ENCODE measurements around the gene ANKMY2.

The ANKMY2 gene

GRCh38 chr7:16589881-16590280 lies 55.7 kb downstream of the ANKMY2 start:
- no peaks in the 10 kb centered on the region for H3K9me3 ChIP-seq (ENCODE audit: control insufficient read depth, low read length)
- no peak overlapping the region for H4K91ac ChIP-seq (ENCODE audit: low read length)
- no peak overlapping the region for H3K4me3 ChIP-seq (ENCODE audit: insufficient read depth in 1 of 2, low read depth in 1 of 2, low read length in 2 of 2)
- no peaks in the 10 kb centered on the region for H3K79me1 ChIP-seq (replicated peaks; ENCODE audit: low read length, poor library complexity, severe bottlenecking)
- H3K4ac ChIP-seq (ENCODE audit: low read depth in 1 of 2, low read length in 2 of 2), result no peak overlapping the region
- no peak overlapping the region for H2AK5ac ChIP-seq (ENCODE audit: low read length, severe bottlenecking)
- H3K27ac ChIP-seq (ENCODE audit: low read length, poor library complexity, severe bottlenecking), result no peak overlapping the region
- no peak overlapping the region for H2BK15ac ChIP-seq (ENCODE audit: low read depth, poor library complexity, severe bottlenecking)
- H3K18ac ChIP-seq (ENCODE audit: low read depth in 1 of 2, low read length in 2 of 2), result no peak overlapping the region
- H3K36me3 ChIP-seq (ENCODE audit: control insufficient read depth in 1 of 2, insufficient read depth in 2 of 2, low read depth in 1 of 2, low read length in 2 of 2), result no peaks in the 10 kb centered on the region
- no peak overlapping the region for H3K9ac ChIP-seq (ENCODE audit: low read length)
- H2BK5ac ChIP-seq (ENCODE audit: low read depth, low read length, poor library complexity, severe bottlenecking), result no peak overlapping the region
- no peak overlapping the region for H2BK120ac ChIP-seq (ENCODE audit: low read depth, low read length)
- H3K27me3 ChIP-seq (ENCODE audit: control insufficient read depth in 1 of 2, insufficient read depth in 1 of 2, low read length in 2 of 2), result no peaks in the 10 kb centered on the region
- H2BK12ac ChIP-seq (ENCODE audit: low read length in 2 of 2), result no peak overlapping the region
- no peak overlapping the region for H4K8ac ChIP-seq (ENCODE audit: low read length)
- peaks cover 3% of the 10 kb centered on the region for H3K4me1 ChIP-seq (ENCODE audit: control insufficient read depth, insufficient read depth, low read depth, low read length)
- no peak overlapping the region for H3K14ac ChIP-seq (ENCODE audit: low read length in 2 of 2)
- no peak overlapping the region for H3K23ac ChIP-seq (ENCODE audit: low read length in 2 of 2)
- no peak for DNase-seq
- no peak overlapping the region for H3K4me2 ChIP-seq (ENCODE audit: low read length, poor library complexity, severe bottlenecking)
- WGBS, result 75% methylated on average over 2 of the region's 2 CpGs
- no peak overlapping the region for H2AFZ ChIP-seq (ENCODE audit: low read depth, low read length)

- Histone ChIP-seq H4K8ac (ENCODE audit: low read length) (no peak overlapping the region), H3K14ac (ENCODE audit: low read length in 2 of 2) (no peak overlapping the region), H3K36me3 (ENCODE audit: control insufficient read depth in 1 of 2, insufficient read depth in 2 of 2, low read depth in 1 of 2, low read length in 2 of 2) (no peaks in the 10 kb centered on the region), H3K4ac (ENCODE audit: low read depth in 1 of 2, low read length in 2 of 2) (no peak overlapping the region), H2AFZ (ENCODE audit: low read depth, low read length) (no peak overlapping the region), H3K4me1 (ENCODE audit: control insufficient read depth, insufficient read depth, low read depth, low read length) (no peaks in the 10 kb centered on the region), H3K4me3 (ENCODE audit: insufficient read depth in 1 of 2, low read depth in 1 of 2, low read length in 2 of 2) (no peak overlapping the region), H2BK15ac (ENCODE audit: low read depth, poor library complexity, severe bottlenecking) (no peak overlapping the region), H3K27ac (ENCODE audit: low read length, poor library complexity, severe bottlenecking) (no peak overlapping the region), H2BK5ac (ENCODE audit: low read depth, low read length, poor library complexity, severe bottlenecking) (no peak overlapping the region), H3K18ac (ENCODE audit: low read depth in 1 of 2, low read length in 2 of 2) (no peak overlapping the region), H3K9ac (ENCODE audit: low read length) (no peak overlapping the region), H3K23ac (ENCODE audit: low read length in 2 of 2) (no peak overlapping the region), H2BK12ac (ENCODE audit: low read length in 2 of 2) (no peak overlapping the region), H2BK120ac (ENCODE audit: low read depth, low read length) (no peak overlapping the region), H3K9me3 (ENCODE audit: control insufficient read depth, low read length) (no peaks in the 10 kb centered on the region), H4K91ac (ENCODE audit: low read length) (no peak overlapping the region), H2AK5ac (ENCODE audit: low read length, severe bottlenecking) (no peak overlapping the region), H3K79me1 (replicated peaks; ENCODE audit: low read length, poor library complexity, severe bottlenecking) (no peaks in the 10 kb centered on the region), H3K4me2 (ENCODE audit: low read length, poor library complexity, severe bottlenecking) (no peak overlapping the region), H3K27me3 (ENCODE audit: control insufficient read depth in 1 of 2, insufficient read depth in 1 of 2, low read length in 2 of 2) (no peaks in the 10 kb centered on the region)
- no peak for DNase-seq
- 78% methylated on average over 6 of the region's 6 CpGs for WGBS
These were observed 57.8 kb downstream of the ANKMY2 start for GRCh38 chr7:16587790-16588189.

GRCh38 chr7:16587129-16587528 lies 58.4 kb downstream of the ANKMY2 start:
- 100% methylated on average over 3 of the region's 3 CpGs for WGBS
- Histone ChIP-seq H3K36me3 (ENCODE audit: control insufficient read depth in 1 of 2, insufficient read depth in 2 of 2, low read depth in 1 of 2, low read length in 2 of 2) (no peaks in the 10 kb centered on the region), H4K8ac (ENCODE audit: low read length) (no peak overlapping the region)

GRCh38 chr7:16586081-16586874 lies 59.3 kb downstream of the ANKMY2 start:
- no peak for DNase-seq
- Histone ChIP-seq H3K4me2 (ENCODE audit: low read length, poor library complexity, severe bottlenecking) (no peak overlapping the region), H3K27me3 (ENCODE audit: control insufficient read depth in 1 of 2, insufficient read depth in 1 of 2, low read length in 2 of 2) (no peaks in the 10 kb centered on the region), H2BK120ac (ENCODE audit: low read depth, low read length) (no peak overlapping the region), H3K18ac (ENCODE audit: low read depth in 1 of 2, low read length in 2 of 2) (no peak overlapping the region), H2BK5ac (ENCODE audit: low read depth, low read length, poor library complexity, severe bottlenecking) (no peak overlapping the region), H2BK12ac (ENCODE audit: low read length in 2 of 2) (no peak overlapping the region), H3K14ac (ENCODE audit: low read length in 2 of 2) (no peak overlapping the region), H3K4me1 (ENCODE audit: control insufficient read depth, insufficient read depth, low read depth, low read length) (no peaks in the 10 kb centered on the region), H3K4ac (ENCODE audit: low read depth in 1 of 2, low read length in 2 of 2) (no peak overlapping the region), H3K4me3 (ENCODE audit: insufficient read depth in 1 of 2, low read depth in 1 of 2, low read length in 2 of 2) (no peak overlapping the region), H3K23ac (ENCODE audit: low read length in 2 of 2) (no peak overlapping the region), H3K36me3 (ENCODE audit: control insufficient read depth in 1 of 2, insufficient read depth in 2 of 2, low read depth in 1 of 2, low read length in 2 of 2) (no peaks in the 10 kb centered on the region), H2AFZ (ENCODE audit: low read depth, low read length) (no peak overlapping the region), H3K9ac (ENCODE audit: low read length) (no peak overlapping the region), H3K9me3 (ENCODE audit: control insufficient read depth, low read length) (no peaks in the 10 kb centered on the region), H2BK15ac (ENCODE audit: low read depth, poor library complexity, severe bottlenecking) (no peak overlapping the region), H4K91ac (ENCODE audit: low read length) (no peak overlapping the region), H2AK5ac (ENCODE audit: low read length, severe bottlenecking) (no peak overlapping the region), H3K79me1 (replicated peaks; ENCODE audit: low read length, poor library complexity, severe bottlenecking) (no peaks in the 10 kb centered on the region), H4K8ac (ENCODE audit: low read length) (no peak overlapping the region), H3K27ac (ENCODE audit: low read length, poor library complexity, severe bottlenecking) (no peak overlapping the region)
- 97% methylated on average over 41 of the region's 42 CpGs for WGBS

More at GRCh38 chr7:16587129-16587528, 58.4 kb downstream of the ANKMY2 start:
- Histone ChIP-seq H3K18ac (ENCODE audit: low read depth in 1 of 2, low read length in 2 of 2) (no peak overlapping the region), H2BK12ac (ENCODE audit: low read length in 2 of 2) (no peak overlapping the region), H2BK120ac (ENCODE audit: low read depth, low read length) (no peak overlapping the region), H3K79me1 (replicated peaks; ENCODE audit: low read length, poor library complexity, severe bottlenecking) (no peaks in the 10 kb centered on the region), H2AK5ac (ENCODE audit: low read length, severe bottlenecking) (no peak overlapping the region), H2BK15ac (ENCODE audit: low read depth, poor library complexity, severe bottlenecking) (no peak overlapping the region), H4K91ac (ENCODE audit: low read length) (no peak overlapping the region), H3K23ac (ENCODE audit: low read length in 2 of 2) (no peak overlapping the region), H3K9me3 (ENCODE audit: control insufficient read depth, low read length) (no peaks in the 10 kb centered on the region), H3K27me3 (ENCODE audit: control insufficient read depth in 1 of 2, insufficient read depth in 1 of 2, low read length in 2 of 2) (no peaks in the 10 kb centered on the region), H3K4me3 (ENCODE audit: insufficient read depth in 1 of 2, low read depth in 1 of 2, low read length in 2 of 2) (no peak overlapping the region), H3K4me2 (ENCODE audit: low read length, poor library complexity, severe bottlenecking) (no peak overlapping the region), H3K27ac (ENCODE audit: low read length, poor library complexity, severe bottlenecking) (no peak overlapping the region), H3K4me1 (ENCODE audit: control insufficient read depth, insufficient read depth, low read depth, low read length) (no peaks in the 10 kb centered on the region), H2BK5ac (ENCODE audit: low read depth, low read length, poor library complexity, severe bottlenecking) (no peak overlapping the region), H3K9ac (ENCODE audit: low read length) (no peak overlapping the region), H3K14ac (ENCODE audit: low read length in 2 of 2) (no peak overlapping the region), H3K4ac (ENCODE audit: low read depth in 1 of 2, low read length in 2 of 2) (no peak overlapping the region), H2AFZ (ENCODE audit: low read depth, low read length) (no peak overlapping the region)
- DNase-seq, result no peak
